ENCODE results near the gene HOXB6. TPM values are rescaled to one million over a fixed set of nuclear protein-coding genes. Genes with fewer than 3 reads are reported as not detected.

The HOXB6 gene
- total RNA-seq, 6 donors from 2014 or later: 1.1 to 11.3 (median 7.0) TPM

GRCh38 chr17:48596000-48596734, 8.6 kb downstream of the HOXB6 start:
- H3K36me3 ChIP-seq: no peaks in the 10 kb centered on the region
- TF ChIP-seq POLR2AphosphoS5 (IDR thresholded peaks at IDR 0.05) (no peak), EP300 (IDR thresholded peaks at IDR 0.05) (no peak), CTCF (IDR thresholded peaks at IDR 0.05) (no peak), POLR2A (IDR thresholded peaks at IDR 0.05) (no peak)
- H3K27ac ChIP-seq: peak overlapping the region; percentile 75 to 87 (median 78)
- peak overlapping the region in 3 of 4 donors; percentile 43 to 50 (median 46) for H3K4me3 ChIP-seq
- no peak for ATAC-seq (ENCODE audit: low FRiP score in 2 of 2)
- H3K27me3 ChIP-seq: peaks cover 0 to 63% (median 32%) of the 10 kb centered on the region in 4 donors
- H3K4me1 ChIP-seq: peaks cover 25 to 49% (median 33%) of the 10 kb centered on the region in 4 donors
- peak in 1 of 2 donors; percentile 86 for DNase-seq
- H3K9me3 ChIP-seq: no peaks in the 10 kb centered on the region
- 9 to 18% methylated on average over 33 to 45 of the region's 54 CpGs for WGBS, 2 donors

GRCh38 chr17:48595278-48595999, 9.3 kb downstream of the HOXB6 start:
- Histone ChIP-seq H3K27me3 (peaks cover 0 to 66% (median 32%) of the 10 kb centered on the region in 4 donors), H3K27ac (peak overlapping the region in 3 of 4 donors; percentile 17 to 90 (median 89)), H3K4me1 (peaks cover 25 to 49% (median 33%) of the 10 kb centered on the region in 4 donors), H3K9me3 (no peaks in the 10 kb centered on the region), H3K4me3 (peak overlapping the region in 1 of 4 donors; percentile 50), H3K36me3 (no peaks in the 10 kb centered on the region)
- ATAC-seq (ENCODE audit: low FRiP score in 2 of 2) (no peak), DNase-seq (peak in 1 of 2 donors; percentile 50)
- WGBS, 2 donors: 49 to 63% methylated on average over 19 to 25 of the region's 25 CpGs
- TF ChIP-seq POLR2A (IDR thresholded peaks at IDR 0.05): no peak

- 38% methylated on average over 22 to 25 of the region's 25 CpGs for WGBS, 2 donors
- peaks cover 25 to 49% (median 33%) of the 10 kb centered on the region in 4 donors for H3K4me1 ChIP-seq
- peak overlapping the region in 2 of 4 donors; percentile 50 for H3K4me3 ChIP-seq
- H3K27me3 ChIP-seq: peaks cover 0 to 66% (median 32%) of the 10 kb centered on the region in 4 donors
- no peaks in the 10 kb centered on the region for H3K9me3 ChIP-seq
- TF ChIP-seq CTCF (IDR thresholded peaks at IDR 0.05): no peak
- TF ChIP-seq POLR2A (IDR thresholded peaks at IDR 0.05): no peak
- TF ChIP-seq EP300 (IDR thresholded peaks at IDR 0.05): no peak
- TF ChIP-seq POLR2AphosphoS5 (IDR thresholded peaks at IDR 0.05): no peak
- ATAC-seq (ENCODE audit: low FRiP score in 2 of 2) (no peak), DNase-seq (no peak)
- peak overlapping the region; percentile 40 to 90 (median 72) for H3K27ac ChIP-seq
- H3K36me3 ChIP-seq: no peaks in the 10 kb centered on the region
These were observed 10.1 kb downstream of the HOXB6 start for GRCh38 chr17:48594538-48595277.

GRCh38 chr17:48593840-48594537, 10.8 kb downstream of the HOXB6 start:
- Histone ChIP-seq H3K4me1 (peaks cover 25 to 49% (median 33%) of the 10 kb centered on the region in 4 donors), H3K36me3 (no peaks in the 10 kb centered on the region), H3K9me3 (no peaks in the 10 kb centered on the region), H3K27ac (peak overlapping the region; percentile 66 to 90 (median 90)), H3K4me3 (peak overlapping the region in 3 of 4 donors; percentile 38 to 50 (median 50)), H3K27me3 (peaks cover 0 to 63% (median 32%) of the 10 kb centered on the region in 4 donors)
- DNase-seq (peak; percentile 65 to 97), ATAC-seq (ENCODE audit: low FRiP score in 2 of 2) (peak; percentile 61 to 85)
- TF ChIP-seq POLR2A (IDR thresholded peaks at IDR 0.05) (peak in 1 of 4 donors; percentile 12), CTCF (IDR thresholded peaks at IDR 0.05) (peak; percentile 83 to 92 (median 88)), POLR2AphosphoS5 (IDR thresholded peaks at IDR 0.05) (no peak), EP300 (IDR thresholded peaks at IDR 0.05) (no peak)
- 7 to 13% methylated on average over 36 to 37 of the region's 37 CpGs for WGBS, 2 donors

Data from upper lobe of left lung (tissue), 6 donors.